Activated CD8-positive, alpha-beta memory T cell treated with anti-CD3 and anti-CD28 coated beads for 48 hours (primary cell): ENCODE measurements around the gene GID4.
"Not testable (repeated sequence)": the region's sequence is repeated elsewhere in the genome, so short reads cannot be mapped to it uniquely, and the experiment has no call there.

ENCODE experiments used
- DNase-seq, 3 experiments: peaks; one replicate each; pipeline ENCODE4 v3.0.0-alpha.2; 2020; ENCODE audit warnings: low read depth in 2 of 3, low spot score in 2 of 3

The GID4 gene

GRCh38 chr17:18038861-18039534 lies at the start of gene GID4, which contains the start of gene ATPAF2:
Gene GID4 (plus strand): TSS chr17:18039408. CDS start chr17:18039465, 57 bp downstream.
Gene ATPAF2 (minus strand): TSS chr17:18039168. CDS start chr17:18039013, 155 bp downstream.
- DNase-seq = peak; percentile 98 to 99 (median 98)

GRCh38 chr17:17989618-17990017 lies 49.6 kb upstream of the GID4 start:
- DNase-seq = no peak

- DNase-seq = no peak
Measured at GRCh38 chr17:17990282-17990681, 48.9 kb upstream of the GID4 start.

GRCh38 chr17:17993366-17993765 lies 45.8 kb upstream of the GID4 start:
- no peak for DNase-seq

DNA sequence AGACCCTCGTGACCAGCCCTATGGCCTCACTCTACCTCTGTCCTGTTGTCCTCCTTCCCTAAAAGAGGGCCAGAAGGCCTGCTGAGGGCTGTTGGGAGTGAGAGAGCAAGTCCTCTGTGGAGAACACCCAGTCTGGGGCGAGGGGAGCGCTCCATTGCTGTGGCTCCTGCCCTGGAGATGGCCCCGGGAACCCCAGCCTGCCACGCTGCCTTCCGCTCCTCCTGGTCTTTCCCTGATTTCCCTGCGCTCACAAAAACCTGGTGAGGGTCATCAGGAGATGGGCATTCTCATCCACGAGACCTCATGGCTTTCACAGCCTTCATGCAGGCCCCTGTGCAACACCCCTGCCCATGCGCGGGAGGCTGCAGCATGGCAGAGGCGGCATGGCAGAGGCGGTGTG lies 45.4 kb upstream of the GID4 start:
- no peak for DNase-seq

DNA sequence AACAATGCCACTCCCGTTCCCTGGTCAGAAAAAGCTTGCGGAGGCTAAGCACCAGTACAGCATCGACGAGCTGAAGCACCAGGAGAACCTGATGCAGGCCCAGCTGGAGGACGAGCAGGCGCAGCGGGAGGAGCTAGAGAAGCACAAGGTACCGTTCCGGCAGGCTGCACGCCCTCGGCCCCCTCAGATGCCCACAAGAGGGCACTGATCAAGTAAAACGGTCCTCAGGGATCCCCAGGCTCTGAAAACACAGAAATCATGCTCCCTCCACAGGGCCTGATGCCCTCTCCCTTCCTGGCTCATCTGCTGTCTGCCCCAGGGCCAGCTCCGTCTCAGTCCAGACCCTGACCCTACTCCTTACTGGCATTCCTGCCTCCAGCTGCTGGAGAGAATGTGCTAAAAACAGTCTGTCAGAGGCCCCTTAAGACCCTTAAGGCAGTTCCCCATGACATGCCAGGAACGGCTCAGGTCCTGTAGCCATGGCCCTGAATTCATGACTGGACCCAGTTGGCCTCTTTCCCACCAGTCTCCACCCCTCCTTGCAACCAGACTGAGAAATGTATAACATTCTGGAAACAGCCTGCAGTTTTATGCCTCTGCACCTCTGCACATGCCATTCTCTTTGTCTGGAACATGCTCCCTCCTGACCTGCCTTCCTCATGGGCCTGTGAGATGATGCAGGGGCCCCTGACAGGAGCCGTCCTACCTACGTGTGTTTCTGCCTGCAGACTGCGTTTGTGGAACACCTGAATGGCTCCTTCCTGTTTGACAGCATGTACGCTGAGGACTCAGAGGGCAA lies 44.7 kb upstream of the GID4 start:
- no peak for DNase-seq

- not testable (repeated sequence) for DNase-seq
Measured at GRCh38 chr17:17995887-17996286, 43.3 kb upstream of the GID4 start.

- DNase-seq = no peak
Measured at GRCh38 chr17:17998934-17999333, 40.3 kb upstream of the GID4 start.

GRCh38 chr17:17999364-18000029 lies 39.7 kb upstream of the GID4 start:
- no peak for DNase-seq

DNA sequence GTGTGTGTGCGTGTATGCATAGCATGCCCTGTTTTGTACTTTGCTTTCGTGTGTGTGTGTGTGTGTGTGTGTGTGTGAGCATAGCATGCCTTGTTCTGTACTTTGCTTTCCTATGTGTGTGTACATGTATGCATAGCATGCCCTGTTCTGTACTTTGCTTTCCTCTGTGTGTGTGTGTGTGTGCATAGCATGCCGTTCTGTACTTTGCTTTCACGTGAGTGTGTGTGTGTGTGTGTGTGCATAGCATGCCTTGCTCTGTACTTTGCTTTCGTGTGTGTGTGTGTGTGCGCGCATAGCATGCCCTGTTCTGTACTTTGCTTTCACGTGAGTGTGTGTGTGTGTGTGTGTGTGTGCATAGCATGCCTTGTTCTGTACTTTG lies 39.2 kb upstream of the GID4 start:
- no peak for DNase-seq

GRCh38 chr17:18002171-18002570 lies 37.0 kb upstream of the GID4 start:
- DNase-seq = no peak

GRCh38 chr17:18004345-18004744 lies 34.9 kb upstream of the GID4 start:
- no peak for DNase-seq

DNA sequence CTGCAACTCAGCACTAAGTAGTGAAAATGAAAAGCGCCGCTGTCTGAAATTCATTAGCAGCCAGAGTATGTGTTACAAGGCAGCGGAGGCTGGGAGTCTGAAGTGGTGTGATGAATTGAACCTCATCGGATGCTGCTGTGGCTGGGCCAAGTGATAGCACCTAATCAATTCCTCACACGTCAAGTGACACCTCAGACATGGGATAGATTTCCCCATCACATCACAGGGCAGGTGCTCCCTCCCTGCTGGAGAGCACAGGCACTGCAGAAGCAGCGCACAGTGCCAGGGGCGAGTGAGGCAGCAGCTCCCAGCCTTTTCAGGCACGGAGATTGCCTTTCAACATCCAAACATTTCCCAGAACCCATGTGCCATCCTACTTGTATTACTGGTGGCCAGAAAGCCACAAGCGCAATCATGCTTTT lies 34.3 kb upstream of the GID4 start:
- no peak for DNase-seq

GRCh38 chr17:18005496-18005895 lies 33.7 kb upstream of the GID4 start:
- no peak for DNase-seq

DNA sequence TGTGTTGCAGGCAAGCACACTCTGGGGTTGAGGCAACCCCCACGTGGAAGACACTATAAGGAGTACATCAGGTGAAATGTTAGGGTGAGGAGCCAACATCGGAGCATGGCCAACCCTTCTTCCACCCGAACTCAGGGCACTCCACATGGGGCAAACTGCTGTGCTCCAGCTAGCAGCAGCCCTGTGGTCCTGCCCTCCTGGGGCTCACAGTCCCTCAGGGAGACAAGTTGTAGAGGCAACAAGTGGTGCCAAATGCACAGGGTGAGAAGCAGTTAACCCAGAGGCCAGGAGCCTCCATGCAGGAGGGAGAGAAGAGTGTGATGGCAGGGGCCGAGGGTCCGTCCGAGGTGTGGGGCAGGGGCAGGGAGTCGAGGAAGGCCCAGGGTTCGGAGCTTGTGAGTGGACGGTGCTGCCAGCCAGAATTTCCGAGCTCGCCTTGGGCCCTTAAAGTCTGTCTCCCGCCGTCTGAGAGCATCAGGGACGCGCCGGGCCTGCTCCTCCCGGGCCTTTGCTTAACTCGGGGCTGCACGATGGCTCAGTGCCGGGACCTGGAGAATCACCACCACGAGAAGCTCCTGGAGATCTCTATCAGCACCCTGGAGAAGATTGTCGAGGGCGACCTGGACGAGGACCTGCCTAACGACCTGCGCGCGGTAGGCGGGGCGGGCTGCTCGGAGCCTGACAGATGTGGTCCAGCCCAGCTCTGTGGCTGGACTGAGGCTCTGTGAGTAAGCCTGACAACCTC lies 32.5 kb upstream of the GID4 start:
- no peak for DNase-seq

DNA sequence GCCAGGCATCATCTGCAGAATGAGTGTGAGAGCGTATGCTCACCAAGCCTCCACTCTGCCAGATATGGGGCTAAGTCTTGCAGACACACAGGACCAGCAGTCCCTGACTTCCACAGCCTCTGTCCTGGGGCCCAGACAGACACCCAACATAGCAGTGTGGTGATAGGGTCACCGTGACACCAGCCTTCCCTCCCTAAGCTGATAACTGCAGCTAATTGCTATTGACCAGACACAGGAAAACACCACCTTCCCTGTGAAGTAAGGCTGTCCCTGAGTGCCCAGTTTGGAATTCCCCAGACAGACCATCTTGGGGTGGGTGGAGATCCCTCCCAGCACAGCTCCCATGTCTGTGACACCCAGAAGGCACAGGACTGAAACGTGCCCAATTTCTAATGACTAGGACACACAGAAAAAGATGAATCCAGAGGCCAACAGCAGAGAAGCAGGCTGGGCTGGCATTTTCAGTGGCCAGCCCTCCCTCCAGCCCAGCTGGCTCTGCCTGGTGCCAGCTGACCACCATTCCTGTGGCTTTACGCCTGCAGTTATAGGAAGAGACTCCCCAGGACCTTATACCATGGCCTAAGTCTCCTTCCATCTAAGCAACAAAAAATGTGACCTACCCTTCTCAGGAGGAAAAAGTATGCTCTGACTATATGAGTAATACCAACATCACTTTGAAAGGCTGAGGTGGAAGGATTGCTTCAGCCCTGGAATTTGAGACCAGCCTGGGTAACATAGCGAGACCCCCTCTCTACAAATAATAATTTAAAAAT lies 30.5 kb upstream of the GID4 start:
- no peak for DNase-seq

GRCh38 chr17:18009609-18010420 lies 29.4 kb upstream of the GID4 start:
- no peak for DNase-seq

DNA sequence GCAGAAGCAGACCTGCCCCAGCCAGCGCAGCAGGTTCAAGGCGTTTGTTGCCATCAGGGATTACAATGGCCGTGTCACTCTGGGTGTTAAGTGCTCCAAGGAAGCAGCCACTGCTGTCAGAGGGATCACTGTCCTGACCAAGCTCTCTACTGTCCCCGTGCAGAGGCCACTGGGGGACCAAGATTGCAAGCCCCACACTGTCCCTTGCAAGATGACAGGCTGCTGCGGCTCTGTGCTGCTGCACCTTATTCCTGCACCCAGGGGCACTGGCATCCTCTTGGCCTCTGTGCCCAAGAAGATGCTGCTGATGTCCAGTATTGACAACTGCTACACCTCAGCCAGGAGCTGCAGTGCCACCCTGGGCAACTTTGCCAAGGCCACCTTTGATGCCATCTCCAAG lies 27.9 kb upstream of the GID4 start:
- no peak for DNase-seq

DNA sequence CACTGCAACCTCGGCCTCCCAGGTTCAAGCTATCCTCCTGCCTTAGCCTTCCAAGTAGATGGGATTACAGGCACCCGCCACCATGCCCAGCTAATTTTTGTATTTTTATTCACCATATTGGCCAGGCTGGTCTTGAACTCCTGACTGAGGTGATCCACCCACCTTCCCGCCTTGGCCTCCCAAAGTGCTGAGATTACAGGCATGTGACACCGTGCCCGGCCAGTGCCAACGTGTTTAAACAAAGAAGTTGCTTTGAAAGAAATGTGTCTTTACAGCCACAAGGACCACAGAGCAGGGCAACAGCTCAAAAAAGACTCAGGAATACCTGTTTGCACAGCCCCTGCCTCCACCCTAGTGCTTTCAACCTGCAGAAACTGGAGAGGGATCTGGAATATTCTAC lies 25.2 kb upstream of the GID4 start:
- DNase-seq = no peak

DNA sequence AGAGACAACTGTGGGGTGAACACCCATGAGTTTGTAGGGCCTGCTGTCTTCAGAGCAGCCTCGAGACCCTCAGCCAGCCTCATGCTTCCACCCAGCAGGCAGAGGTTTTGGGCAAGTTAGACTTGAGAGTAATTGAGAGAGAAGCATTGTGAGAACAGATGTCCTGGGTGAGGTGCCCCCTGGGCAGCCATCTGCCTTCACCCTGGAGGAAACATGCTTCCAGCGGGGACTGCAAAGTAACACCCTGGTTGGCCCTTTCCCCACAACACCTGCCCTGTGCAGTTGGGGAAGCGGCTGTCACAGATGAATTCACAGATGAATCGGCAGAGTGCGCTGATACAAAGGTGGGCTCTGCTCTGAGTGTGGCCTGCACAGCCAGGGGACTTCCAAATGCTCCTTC lies 23.6 kb upstream of the GID4 start:
- no peak for DNase-seq
